IPS-18c (cell line): ENCODE results near the gene WASHC4.
"Not testable (repeated sequence)": the region's sequence is repeated elsewhere in the genome, so short reads cannot be mapped to it uniquely, and the experiment has no call there.

Source experiments
- H3K4me3 ChIP-seq: 2 replicates; pipeline ENCODE4 v1.7.0; 2013; ENCODE audit warnings: low read depth, mild to moderate bottlenecking, low read length, moderate library complexity; ENCODE audit not compliant: insufficient read depth
- H3K9me3 ChIP-seq: one replicate; pipeline ENCODE4 v1.6.1; 2013; ENCODE audit warnings: mild to moderate bottlenecking, low read length, moderate library complexity; ENCODE audit not compliant: control insufficient read depth, insufficient read depth

WASHC4 gene

DNA sequence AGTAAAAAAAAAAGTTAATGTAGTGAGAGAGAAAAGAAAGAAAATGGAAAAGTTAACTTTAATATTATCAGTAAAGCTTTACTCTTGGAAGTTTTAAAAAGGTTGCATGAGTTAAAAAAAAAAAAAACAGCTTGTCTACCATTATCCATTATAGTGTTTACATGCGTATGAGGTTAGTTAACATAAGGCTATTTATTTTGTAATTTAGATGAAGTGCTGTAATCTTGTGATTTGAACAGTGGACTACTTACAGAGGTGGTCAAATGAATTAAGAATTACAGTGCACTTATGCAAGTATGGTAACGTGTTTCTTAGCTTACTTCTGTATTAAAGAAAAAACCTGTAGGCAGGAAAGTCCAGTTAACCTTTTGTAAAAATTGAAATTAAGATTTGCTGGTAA lies 30.7 kb downstream of the WASHC4 start:
- Histone ChIP-seq H3K9me3 (no peaks in the 10 kb centered on the region), H3K4me3 (no peak overlapping the region)

- no peak overlapping the region for H3K4me3 ChIP-seq
- no peaks in the 10 kb centered on the region for H3K9me3 ChIP-seq
Observed at GRCh38 chr12:105141320-105141922, 33.9 kb downstream of the WASHC4 start.

- no peak overlapping the region for H3K4me3 ChIP-seq
- H3K9me3 ChIP-seq = no peaks in the 10 kb centered on the region
Observed at GRCh38 chr12:105142259-105142658, 34.7 kb downstream of the WASHC4 start.

- H3K9me3 ChIP-seq = no peaks in the 10 kb centered on the region
- H3K4me3 ChIP-seq = no peak overlapping the region
Observed at GRCh38 chr12:105156260-105156659, 48.7 kb downstream of the WASHC4 start.

- no peaks in the 10 kb centered on the region for H3K9me3 ChIP-seq
- no peak overlapping the region for H3K4me3 ChIP-seq
Observed at GRCh38 chr12:105157606-105158005, 50.1 kb downstream of the WASHC4 start.

DNA sequence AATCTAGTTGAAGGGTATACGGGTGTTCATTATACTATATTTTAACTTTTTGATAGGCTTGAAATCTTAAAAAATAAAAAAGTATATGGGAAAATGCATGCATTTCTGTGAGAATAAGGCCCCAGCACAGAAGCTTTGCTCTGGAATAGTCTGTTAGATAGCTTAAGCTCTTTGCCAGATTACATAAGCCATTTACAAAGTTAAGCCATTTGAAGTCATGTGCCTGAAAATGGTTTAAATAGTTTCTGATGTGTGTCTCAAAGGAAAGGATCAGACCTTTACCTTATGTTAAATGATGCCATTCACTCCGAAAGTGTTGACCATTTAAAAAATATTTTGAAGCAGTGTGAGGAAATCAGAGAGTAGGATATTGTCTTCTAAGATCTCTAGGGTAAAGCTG lies 51.3 kb downstream of the WASHC4 start:
- no peak overlapping the region for H3K4me3 ChIP-seq
- H3K9me3 ChIP-seq = no peaks in the 10 kb centered on the region

DNA sequence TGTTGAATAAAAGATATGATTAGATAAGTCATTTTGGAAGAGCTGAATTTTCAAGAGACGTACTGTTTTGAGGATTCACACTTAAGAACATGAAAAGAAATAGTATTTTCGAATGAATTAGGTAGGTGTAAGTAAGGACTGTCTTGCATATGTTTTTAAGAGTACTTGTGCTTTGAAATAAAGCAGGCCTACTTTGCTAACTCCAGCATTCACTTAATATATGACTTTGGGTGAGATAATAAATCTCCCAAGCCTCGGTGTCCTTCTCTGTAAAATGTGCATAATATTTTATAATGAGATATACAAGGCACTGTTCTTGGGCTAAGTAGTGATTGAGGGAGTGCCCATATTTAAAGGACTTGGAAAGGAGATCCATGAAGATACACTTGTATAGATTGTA lies 54.6 kb downstream of the WASHC4 start:
- Histone ChIP-seq H3K4me3 (no peak overlapping the region), H3K9me3 (no peaks in the 10 kb centered on the region)

DNA sequence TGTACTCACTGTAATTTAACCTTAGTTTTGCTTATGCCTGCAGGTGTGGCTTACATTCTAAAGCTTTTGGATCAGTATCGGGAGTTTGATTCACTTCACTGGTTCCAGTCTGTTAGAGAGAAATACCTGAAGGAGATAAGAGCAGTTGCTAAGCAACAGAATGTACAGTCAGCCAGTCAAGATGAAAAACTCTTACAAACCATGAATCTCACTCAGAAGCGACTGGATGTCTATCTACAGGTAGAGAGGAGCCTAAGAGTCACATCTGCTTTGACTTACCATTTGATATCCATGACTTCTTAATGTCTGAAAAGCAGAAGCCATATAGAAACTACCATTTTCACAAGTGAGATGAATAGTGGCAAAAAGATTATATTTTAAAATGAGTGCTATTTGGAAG lies 56.5 kb downstream of the WASHC4 start:
- H3K9me3 ChIP-seq = no peaks in the 10 kb centered on the region
- no peak overlapping the region for H3K4me3 ChIP-seq

- no peak overlapping the region for H3K4me3 ChIP-seq
- no peaks in the 10 kb centered on the region for H3K9me3 ChIP-seq
Observed at GRCh38 chr12:105166736-105167135, 59.2 kb downstream of the WASHC4 start.

- Histone ChIP-seq H3K4me3 (no peak overlapping the region), H3K9me3 (no peaks in the 10 kb centered on the region)
Observed at GRCh38 chr12:105167346-105167745, 59.8 kb downstream of the WASHC4 start.

GRCh38 chr12:105168006-105168405 lies 60.5 kb downstream of the WASHC4 start:
- Histone ChIP-seq H3K4me3 (no peak overlapping the region), H3K9me3 (no peaks in the 10 kb centered on the region)

- no peaks in the 10 kb centered on the region for H3K9me3 ChIP-seq
- no peak overlapping the region for H3K4me3 ChIP-seq
Observed at GRCh38 chr12:105170139-105170538, 62.6 kb downstream of the WASHC4 start.

- no peaks in the 10 kb centered on the region for H3K9me3 ChIP-seq
- no peak overlapping the region for H3K4me3 ChIP-seq
Observed at GRCh38 chr12:105171691-105172436, 64.3 kb downstream of the WASHC4 start.

DNA sequence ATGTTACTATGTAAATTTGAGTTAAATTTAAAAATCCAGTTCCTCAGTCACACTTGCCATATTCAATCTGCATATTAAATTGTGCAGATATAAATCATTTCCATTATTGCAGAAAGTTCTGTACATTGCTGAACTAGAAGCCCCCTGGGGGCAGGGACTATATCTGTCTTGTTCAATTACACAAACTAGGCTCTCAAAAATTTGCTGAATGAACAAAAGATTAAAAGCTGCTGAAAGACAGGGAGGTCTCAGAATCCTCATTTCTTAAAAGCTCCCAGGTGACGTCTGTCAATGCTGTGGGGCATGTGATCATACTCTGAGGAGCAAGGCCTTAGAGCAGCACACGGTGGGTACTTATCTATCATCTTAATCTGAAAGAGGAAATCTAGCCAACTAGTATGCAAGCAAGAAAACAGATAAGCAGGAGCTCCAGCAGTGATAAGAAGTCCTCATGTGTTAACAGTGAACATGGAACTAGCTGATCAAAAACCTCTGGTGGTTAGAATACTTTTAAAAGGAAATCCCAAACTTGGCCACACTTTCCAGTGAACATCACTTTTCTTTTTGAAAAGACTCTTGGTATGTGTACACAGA lies 68.0 kb downstream of the WASHC4 start:
- H3K9me3 ChIP-seq = no peaks in the 10 kb centered on the region
- H3K4me3 ChIP-seq = no peak overlapping the region

DNA sequence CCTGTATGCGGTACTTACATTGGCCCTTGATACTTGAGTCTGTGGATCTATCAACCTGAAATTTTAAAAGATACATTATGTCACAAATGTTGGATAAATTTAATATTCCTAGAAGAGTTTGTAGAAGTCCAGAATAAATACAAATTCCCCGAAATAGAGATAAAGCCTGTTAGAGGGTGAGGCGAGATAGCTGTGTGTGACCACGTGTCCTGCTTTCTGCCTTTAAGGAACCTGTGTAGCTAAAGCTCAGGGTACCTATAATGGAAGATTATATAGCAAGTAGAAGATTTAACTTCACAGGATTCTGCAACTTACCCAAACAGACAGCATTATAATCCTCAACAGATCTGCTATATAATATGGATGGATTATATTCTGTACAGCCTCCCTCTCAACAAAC lies 69.7 kb downstream of the WASHC4 start:
- Histone ChIP-seq H3K9me3 (no peaks in the 10 kb centered on the region), H3K4me3 (no peak overlapping the region)

GRCh38 chr12:105179114-105179513 lies 71.6 kb downstream of the WASHC4 start:
- not testable (repeated sequence) for H3K4me3 ChIP-seq, H3K9me3 ChIP-seq

- not testable (repeated sequence) for H3K4me3 ChIP-seq, H3K9me3 ChIP-seq
Observed at GRCh38 chr12:105183406-105183805, 75.9 kb downstream of the WASHC4 start.

DNA sequence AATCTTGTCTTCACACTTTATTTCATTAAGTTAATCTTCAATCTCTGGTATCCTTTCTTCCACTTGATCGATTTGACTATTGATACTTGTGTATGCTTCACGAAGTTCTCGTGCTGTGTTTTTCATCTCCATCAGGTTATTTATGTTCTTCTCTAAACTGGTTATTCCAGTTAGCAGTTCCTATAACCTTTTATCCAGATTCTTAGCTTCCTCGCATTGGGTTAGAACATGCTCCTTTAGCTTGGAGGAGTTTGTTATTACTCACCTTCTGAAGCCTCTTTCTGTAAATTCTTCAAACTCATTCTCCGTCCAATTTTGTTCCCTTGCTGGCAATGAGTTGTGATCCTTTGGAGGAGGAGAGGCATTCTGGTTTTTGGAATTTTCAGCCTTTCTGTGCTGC lies 76.4 kb downstream of the WASHC4 start:
- not testable (repeated sequence) for H3K9me3 ChIP-seq

More for the DNA sequence above, 76.4 kb downstream of the WASHC4 start:
- H3K4me3 ChIP-seq = not testable (repeated sequence)
